NCI-H146 treated with DMSO at 0.1 percent for 48 hours (cell line): ENCODE measurements around the gene PTPN14.
"Not testable (repeated sequence)": the region's sequence is repeated elsewhere in the genome, so short reads cannot be mapped to it uniquely, and the experiment has no call there.

Experiments used
- DNase-seq: peaks from one replicate; lab custom pipeline; 2025; ENCODE audit not compliant: unreplicated experiment; lab: John Stamatoyannopoulos, UW

Gene PTPN14

DNA sequence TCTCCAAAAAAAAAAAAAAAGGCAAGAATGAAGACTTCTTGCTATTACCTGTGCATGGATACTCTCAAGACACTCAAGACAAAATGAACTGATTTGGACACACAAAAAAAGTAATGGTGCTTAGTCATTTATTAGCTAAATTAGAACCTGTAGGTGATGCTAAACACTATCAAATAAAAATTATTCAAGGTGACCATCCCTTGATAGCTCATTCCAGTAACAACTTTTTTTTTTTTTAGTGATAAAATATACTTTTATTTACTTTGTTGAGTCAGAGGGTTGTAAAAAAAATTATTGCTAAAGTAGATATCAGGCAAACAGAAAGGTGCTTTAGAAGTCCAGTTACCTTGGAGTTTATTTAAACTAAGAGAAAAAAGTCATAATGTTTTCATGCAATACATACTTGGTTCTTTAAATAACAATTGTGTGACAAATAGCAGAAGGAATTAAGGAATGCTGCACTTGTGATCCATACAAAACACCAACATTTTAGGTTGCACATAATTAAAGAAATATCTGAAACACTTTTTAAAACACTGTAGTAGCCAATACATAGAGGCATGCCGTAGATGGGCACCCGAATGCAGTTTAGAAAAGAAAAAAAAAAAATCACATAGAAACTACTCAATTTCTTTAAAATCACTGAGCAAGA is 69.3 kb downstream of the PTPN14 start:
- not testable (repeated sequence) for DNase-seq

DNA sequence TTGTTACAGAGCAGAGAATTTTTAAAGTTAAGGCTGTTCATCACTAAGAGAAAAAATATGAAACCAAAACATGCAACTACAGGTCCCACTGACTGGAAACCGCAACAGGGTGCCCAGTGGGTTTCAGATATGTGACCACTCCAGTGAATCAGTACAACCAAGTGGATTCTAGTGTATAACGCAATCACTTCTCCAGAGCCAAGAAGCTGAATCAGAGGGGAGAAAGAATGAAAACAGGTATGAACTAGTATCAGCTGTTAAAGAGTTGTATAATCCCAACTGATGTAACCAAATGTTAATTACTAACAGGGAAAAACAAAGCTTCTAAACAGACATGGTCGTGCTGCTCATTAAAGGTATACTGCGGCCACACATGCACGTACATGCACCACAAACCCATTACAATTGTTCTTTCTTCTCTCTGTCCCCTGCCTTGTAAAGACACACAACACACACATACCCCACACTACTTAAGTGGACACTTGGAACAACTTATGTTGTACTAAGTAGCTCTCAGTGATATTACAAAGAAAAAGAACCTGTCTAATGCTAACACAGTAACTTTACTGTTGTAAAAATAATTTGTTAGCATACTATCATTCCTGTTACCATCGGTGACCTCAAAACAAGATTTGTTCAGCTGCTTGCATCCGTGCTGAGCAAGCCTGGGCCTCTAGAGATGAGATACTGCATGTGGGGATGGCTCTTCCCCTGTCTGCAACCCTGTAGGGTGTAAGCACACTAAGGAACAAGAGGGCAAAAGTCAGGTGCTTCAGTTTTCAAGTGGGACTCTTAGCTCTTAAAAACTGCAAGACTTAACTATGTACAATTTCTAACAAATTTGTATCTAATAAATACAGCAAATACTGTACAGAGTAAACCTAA is 74.2 kb downstream of the PTPN14 start:
- no peak for DNase-seq

DNA sequence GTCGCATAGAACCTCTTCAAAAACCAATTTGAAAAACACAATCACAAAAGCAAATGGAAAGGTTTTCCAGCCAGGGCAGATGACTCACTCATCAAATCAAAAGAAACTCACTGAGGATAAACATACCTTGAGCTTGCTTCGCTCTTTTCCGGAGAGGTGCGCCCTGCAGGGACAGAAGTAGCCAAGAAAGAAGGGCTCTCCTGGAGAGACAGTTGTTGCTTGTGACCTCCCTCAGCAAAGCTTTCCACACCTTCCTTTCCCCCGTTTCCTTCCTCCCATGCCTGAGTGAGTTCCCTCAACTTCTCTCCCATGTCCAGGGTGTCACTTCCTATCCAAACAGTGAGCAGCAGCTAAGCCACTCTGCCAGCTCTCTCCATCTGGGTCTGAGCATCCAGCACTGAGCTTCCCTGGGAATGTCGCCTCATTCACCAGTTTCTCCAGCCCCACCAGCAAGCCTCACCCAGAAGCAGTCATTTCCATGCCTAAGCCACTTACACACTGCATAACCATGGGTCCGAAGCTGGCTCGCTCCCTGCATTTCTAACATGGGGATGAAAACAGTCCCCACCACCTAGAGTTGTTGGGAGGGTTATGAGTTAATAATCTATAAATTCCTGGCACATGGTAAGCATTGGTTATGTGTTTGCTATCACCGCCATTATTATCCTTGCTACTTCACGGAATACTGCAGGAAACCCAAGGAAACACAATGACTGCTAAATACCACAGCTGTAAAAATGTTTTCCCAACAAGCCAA is 75.0 kb downstream of the PTPN14 start:
- DNase-seq = no peak

DNA sequence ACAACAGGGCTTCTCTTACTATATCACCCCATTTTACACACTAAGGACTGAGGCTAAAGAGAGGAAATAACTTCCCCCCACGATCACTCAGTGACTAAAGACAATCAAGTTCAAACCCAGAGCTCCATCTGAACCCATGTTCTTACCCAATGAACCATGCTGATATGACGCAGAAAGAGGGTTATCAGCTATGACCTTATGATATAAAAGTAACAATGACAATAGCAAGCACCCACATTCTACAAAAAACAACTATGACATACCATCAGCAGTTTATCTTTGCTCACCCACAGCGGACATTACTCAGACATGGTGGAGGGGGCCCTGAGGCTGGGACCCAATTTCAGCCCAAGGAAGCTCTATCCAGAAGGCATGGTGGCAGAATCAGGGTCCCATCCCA is 75.7 kb downstream of the PTPN14 start:
- DNase-seq = no peak

DNA sequence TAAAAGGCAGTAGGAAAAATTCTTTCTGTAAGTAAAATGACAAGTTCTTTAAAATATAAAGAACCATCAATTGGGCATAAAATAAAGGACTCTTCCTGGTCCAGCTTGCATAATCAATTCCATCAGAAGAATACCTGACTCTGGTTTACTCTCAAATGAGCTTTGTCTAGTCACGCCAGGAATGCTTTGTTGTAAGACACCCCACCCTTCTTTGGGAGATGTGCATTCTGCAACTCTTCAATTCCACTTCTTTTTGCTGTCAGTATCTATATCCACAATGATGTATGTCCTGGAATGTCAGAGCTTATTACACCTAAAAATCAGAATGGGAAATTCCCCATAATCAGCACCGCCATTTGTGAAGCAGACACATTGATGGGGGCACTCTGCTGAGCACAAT is 76.1 kb downstream of the PTPN14 start:
- no peak for DNase-seq

DNA sequence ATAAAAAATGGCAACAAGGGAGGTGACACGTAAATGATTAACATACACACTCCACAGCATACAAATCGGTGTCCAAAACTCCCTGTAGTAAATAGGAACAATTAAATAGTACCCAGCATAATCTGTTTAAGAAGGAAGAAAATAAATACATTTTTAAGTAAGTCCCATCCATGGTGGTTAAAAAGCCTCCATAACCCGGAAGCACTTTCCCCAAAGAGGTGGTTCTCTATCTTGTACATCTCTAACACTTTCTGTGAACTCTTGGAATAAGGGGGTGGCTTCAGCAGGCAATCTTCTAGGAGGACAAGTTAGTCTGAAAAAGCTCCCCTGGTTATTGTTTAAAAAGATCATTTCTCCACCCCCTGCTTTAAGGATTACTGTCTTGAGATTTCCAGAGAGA is 76.9 kb downstream of the PTPN14 start:
- DNase-seq = no peak

DNA sequence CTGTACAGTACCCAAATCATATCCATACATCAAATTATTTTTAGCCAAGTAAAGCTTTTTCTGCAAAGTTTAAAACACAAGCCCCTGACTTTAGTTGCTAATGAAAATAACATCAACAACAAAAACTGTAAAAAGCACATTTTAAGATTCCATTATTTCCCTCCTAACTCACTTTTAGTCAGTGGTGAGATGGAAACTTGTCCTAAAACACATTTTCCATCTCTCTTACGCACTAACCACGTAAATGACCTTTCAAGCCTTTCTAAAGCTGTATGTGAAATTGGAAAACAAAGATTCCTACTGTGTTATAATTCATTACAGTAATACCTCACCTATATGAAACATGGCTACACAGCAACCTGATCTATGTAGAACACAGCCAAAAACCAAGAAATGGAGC is 77.5 kb downstream of the PTPN14 start:
- DNase-seq = no peak

DNA sequence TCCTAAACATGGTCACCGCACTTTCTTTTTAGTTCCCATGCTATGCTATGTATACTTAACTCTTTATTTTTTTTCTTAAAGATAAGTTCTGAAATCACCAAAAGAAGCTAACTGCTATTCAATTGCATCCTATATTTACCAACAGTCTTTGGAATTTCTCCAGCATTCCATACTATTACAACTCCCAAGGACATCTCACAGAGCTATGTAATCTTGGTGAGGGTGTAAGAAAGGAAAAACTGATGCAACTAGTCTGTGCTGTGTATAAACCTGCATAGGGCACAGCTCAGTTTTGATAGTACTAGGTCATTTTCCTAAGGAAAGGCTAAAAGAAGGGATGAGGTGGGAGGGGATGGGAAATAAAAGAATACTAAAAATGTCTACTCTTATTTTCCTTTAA is 78.0 kb downstream of the PTPN14 start:
- DNase-seq = no peak

DNA sequence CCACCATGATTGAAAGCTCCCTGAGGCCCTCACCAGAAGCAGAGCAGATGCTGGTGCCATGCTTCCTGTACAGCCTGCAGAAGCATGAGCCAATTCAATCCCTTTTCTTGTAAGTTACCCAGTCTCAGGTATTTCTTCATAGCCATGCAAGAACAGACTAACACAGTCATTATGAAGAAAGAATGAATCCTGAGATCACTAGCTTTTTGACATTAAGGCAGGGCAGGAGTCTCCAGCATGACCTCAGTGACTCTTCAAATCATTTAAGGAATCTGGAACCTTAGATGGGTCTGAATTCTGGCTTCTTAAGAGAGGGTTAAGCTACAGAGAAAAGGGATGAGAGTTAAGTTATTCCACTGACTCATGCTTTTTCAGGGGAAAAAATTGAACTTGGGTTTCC is 79.0 kb downstream of the PTPN14 start:
- DNase-seq = no peak

DNA sequence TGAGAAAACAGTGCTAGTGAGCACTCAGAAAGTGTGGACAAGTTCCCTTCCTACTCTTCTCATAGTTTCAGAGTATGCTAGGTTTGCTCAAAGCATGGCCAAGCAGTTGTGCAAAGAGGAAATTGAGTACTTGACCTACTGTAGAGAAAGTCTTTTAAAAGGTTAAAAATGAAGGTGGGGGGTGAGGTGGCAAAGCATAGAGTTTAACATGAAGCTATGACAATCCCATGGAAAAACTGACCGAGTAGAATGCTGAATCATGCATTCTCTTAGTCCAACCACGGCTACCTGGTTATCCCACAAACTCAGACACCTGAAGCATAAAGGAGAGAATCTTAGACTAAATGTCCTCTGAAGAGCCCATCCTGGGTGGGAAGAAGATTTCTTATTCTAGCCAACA is 79.9 kb downstream of the PTPN14 start:
- DNase-seq = no peak

DNA sequence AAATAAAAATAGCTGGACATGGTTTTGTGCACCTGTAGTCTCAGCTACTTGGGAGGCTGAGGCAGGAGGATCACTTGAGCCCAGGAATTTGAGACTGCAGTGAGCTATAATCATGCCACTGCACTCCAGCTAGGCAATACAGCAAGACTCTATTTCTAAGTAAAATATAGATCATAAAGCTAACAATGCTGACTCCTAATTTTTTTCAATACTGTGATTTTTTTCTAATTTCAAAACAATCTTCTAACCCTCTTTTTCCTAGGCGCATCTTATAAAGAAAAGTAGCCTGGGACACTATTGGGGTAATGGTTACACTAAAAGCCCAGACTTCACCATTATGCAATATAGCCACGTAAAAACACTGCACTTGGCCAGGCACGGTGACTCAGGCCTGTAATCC is 81.3 kb downstream of the PTPN14 start:
- DNase-seq = no peak

DNA sequence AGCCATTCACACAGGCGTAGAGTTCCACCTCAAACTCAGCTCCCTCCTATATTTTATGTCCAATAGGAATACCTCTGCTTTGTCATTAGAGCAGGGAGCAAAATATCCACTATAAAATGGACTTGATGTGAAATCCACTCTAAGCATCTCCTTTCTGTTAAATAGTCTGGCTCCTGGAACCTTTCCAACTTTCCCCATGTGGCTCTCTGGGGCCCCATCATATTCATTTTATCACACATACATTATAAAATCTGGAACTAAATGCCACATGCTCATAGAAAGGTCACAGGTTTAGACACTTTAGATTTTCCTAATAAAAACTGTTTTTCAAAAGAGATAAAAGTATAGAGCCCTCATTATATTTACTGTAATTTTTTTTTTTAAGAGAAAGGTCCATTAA is 82.1 kb downstream of the PTPN14 start:
- DNase-seq = no peak

DNA sequence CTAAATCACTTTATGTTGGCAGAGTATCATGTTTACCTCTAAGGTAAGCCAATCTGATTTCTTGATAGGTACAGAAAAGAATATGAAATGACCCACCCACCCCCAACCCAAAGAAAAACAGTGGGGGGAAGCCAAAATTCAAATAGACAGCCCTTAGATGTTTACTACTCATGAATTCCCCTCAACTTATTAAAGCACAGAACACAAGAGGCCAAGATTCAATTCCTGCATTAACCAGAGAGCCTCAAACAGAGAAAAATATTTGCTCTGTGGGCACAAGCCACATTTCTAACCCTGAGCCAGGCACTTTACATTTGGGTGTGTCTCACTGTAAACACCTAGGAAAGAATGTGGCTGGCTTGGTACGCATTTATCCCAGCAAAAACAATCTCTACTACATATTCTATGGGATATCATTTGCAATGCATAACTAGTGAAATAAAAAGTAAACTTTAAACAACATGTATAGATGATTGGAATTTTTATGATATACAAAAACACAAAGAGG is 84.3 kb downstream of the PTPN14 start:
- no peak for DNase-seq

DNA sequence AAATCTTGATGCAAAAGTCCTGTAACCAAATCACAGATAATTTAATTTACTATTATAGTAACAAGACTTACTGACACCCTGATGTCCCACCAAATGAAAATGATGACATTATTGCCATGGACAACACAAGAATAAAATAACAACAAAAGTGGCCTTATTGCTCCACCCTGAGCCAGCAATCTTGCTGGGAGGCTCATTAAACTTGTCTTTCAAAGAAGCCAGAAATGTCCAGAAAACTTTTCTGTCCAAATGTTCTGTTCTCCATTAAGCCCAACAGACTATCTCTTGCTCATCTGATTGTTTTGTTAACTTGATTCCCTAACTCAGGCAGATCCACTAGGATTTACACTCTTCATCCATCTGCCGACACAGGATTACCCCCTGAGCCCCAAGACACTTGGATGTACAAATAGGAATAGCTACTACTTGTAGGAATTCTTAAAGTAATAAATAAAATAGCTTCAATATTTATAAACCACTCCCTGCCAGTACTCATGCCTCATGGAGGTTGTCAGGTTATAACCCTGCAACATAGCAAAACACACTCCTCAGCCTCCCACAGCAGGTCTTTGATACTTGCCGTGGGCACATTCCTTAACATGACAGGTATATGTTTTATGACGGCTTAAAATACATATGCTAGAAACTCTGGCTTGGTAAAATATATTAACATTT is 84.9 kb downstream of the PTPN14 start:
- DNase-seq = no peak

DNA sequence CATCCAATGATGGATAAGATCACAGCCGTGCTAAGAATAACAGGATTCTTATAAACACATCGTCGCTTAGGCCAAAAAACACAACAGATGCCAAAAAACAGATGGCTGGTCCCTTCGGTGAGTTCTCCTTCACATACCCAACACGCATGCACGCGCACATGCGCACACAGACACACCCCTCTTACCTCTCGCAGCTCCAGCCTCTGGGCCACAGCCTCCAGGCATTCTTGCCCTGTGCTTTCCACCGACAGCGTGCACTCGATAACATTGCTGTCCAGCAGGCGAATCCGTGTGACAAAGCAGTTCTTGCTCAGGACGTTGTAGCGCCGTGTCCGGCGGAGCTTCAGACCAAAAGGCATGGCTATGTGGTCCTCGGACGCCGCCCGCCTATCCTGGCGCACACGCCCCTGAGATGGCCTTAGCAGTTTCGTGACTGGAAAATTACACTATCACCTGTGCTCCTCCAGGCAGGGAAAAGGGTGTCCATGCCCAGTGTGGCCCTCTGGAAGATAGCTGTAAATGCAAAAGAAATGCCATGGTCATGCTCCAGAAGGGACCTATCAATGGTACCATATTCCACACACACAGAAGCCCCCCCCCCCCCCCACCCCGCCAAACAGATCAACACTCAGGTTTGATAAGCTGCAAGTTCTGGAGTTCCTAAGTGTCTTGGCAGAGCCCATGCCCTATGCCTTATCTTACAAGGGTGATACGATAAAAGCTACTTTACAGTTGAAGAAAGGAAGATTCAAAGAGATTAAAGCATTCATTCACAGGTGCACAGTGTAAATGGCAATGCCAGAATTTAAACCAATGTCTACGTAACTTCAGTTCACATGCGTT is 86.7 kb downstream of the PTPN14 start:
- no peak for DNase-seq

DNA sequence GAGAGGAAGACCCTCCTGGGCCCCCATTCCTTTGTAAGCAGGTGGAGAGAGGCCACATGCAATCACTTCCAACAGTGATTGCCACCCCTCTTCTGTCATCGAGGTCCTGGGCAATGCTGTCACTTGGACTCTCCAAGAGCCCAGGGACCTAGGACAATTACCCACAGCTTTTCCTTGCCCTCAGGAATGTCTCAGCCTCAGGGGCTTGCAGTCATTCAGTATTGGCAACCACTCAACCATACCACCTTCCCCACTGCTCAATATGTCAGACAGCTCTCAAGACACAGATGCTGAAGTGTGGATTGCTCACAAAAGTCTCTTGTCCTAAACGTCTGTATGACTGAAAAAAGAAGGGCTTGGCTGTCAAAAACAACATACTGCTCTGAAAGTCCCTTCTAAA is 87.8 kb downstream of the PTPN14 start:
- no peak for DNase-seq

DNA sequence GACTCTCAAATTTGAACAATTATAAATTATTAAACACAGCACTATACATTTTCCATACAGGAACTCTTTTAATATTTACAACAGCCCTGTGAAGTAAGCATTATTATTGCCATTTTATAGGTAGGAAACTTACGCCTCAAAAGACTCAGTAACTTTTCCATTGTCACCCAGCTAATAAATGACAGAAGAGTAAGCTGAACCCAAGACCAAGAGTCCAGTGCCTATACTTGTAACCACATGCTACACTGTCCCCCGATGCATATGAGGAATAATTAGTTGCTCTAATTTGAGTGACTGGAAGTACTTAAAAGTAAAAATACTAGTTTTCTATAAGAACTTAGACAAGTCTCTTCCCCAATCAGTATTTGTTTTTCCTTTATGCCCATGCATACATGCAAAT is 88.5 kb downstream of the PTPN14 start:
- no peak for DNase-seq

DNA sequence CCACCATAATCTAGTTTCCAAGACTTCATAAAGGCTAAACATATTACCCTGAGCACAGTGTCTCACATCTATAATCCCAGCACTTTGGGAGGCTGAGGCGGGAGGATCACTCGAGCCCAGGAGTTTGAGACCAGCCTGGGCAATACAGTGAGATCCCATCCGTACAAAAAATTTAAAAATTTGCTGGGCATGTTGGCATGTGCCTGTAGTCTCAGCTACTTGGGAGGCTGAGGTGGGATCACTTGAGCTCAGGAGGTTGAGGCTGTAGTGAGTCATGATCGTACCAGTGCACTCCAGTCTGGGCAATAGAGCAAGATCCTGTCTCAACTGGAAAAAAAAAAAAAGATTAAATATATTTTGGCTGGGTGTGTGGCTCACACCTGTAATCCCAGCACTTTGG is 90.1 kb downstream of the PTPN14 start:
- no peak for DNase-seq

DNA sequence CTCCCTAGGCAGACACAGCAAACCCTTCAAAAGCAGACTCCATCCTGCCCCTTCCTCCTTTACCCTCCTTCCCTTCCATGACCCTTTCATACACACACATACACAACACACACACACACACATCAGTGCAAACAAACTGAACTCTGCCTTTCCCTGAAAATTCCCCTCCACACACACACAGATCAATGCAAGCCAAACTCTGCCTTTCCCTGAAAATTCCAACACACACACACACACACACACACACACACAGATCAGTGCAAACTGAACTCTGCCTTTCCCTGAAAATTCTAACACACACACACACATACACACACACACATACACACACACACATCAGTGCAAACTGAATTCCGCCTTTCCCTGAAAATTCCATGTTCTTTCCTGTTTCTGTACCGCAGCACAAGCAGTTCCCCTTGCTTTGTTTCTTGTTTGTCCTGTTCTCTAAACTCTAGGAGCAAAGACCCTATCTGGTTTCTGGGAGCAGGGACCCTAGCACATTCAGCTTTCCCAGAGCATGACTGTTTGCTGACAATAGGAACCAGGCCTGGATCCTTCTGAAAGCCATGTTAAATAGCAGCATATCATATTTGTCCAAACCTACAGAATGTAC is 91.0 kb downstream of the PTPN14 start:
- no peak for DNase-seq

DNA sequence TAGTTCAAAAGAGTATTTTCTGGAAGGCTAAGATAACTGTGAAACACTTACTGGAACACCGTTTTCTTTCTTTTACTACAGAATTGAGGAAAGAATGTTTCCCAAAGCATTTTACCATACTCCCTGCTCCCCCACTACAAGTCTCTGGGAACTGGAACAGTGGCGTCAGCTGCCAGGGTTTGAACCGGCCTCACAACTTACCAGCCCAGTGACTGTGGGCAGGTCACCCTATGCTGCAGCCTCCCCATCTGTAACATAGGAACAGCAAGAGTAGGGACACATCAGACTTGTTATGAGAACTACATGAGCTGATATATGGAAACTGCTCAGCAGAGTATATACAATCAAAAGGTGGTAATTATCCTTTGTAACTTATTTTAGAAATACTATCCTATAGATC is 91.5 kb downstream of the PTPN14 start:
- no peak for DNase-seq
